Glutamatergic neuron (in vitro differentiated cells): ENCODE data around the gene FMOD. TPM values are rescaled to one million over a fixed set of nuclear protein-coding genes. Genes with fewer than 3 reads are reported as not detected.
A peak's percentile ranks its signal among the peaks of the same experiment; 100 is the strongest.

Experiments used
- DNase-seq: peaks from one replicate; pipeline ENCODE4 v3.0.0; 2022
- H3K27ac Mint-ChIP-seq: one replicate; pipeline ENCODE4 v1.8.0; 2020; ENCODE audit warnings: mild to moderate bottlenecking, mixed read lengths, inconsistent platforms; ENCODE audit not compliant: unreplicated experiment
- H3K27me3 Mint-ChIP-seq: one replicate; pipeline ENCODE4 v1.8.0; 2020; ENCODE audit warnings: mild to moderate bottlenecking, moderate library complexity, mixed read lengths, inconsistent platforms; ENCODE audit not compliant: unreplicated experiment
- H3K36me3 Mint-ChIP-seq: one replicate; pipeline ENCODE4 v1.8.0; 2020; ENCODE audit warnings: mild to moderate bottlenecking, mixed read lengths, inconsistent platforms; ENCODE audit not compliant: unreplicated experiment
- H3K4me1 Mint-ChIP-seq: one replicate; pipeline ENCODE4 v1.8.0; 2020; ENCODE audit warnings: mild to moderate bottlenecking, low read depth, mixed read lengths, inconsistent platforms; ENCODE audit not compliant: unreplicated experiment
- H3K4me3 Mint-ChIP-seq: one replicate; pipeline ENCODE4 v1.8.0; 2020; ENCODE audit warnings: mild to moderate bottlenecking, mixed read lengths, inconsistent platforms; ENCODE audit not compliant: unreplicated experiment
- H3K9me3 Mint-ChIP-seq: one replicate; pipeline ENCODE4 v1.8.0; 2020; ENCODE audit warnings: mild to moderate bottlenecking, moderate library complexity, mixed read lengths, inconsistent platforms; ENCODE audit not compliant: unreplicated experiment
- CTCF ChIP-seq: fragments of 200-600 bp; sonication (generic); IDR thresholded peaks from one replicate; pipeline ENCODE4 v1.5.0; 2021; ENCODE audit not compliant: partially characterized antibody, unreplicated experiment
- long read RNA-seq: library from polyadenylated mRNA; unstranded; transcript quantifications from one replicate; pipeline ENCODE4 v2.0.0, GENCODE V29; 2020; ENCODE audit not compliant: unreplicated experiment
- total RNA-seq: library from RNA; stranded (reverse); fragmentation: NEBNext Ultra II Directional; extraction: Animal tissue kit (Norgen Biotek cat#: 25700); gene quantifications from one replicate; pipeline ENCODE4 v1.2.1, GENCODE V29; 2021; ENCODE audit not compliant: unreplicated experiment

FMOD gene
- total RNA-seq: not detected
- long read RNA-seq: 0 reads

GRCh38 chr1:203351037-203351625 is at the start of gene FMOD:
Gene FMOD, minus strand, starts transcription at chr1:203351122. Its CDS starts 2,852 bp downstream, at chr1:203348270.
- H3K9me3 Mint-ChIP-seq: peaks cover 2% of the 10 kb centered on the region
- H3K4me1 Mint-ChIP-seq: no peaks in the 10 kb centered on the region
- no peak within 1 kb of the TSS for H3K4me3 Mint-ChIP-seq
- peaks cover 2% of the 10 kb centered on the region for H3K27me3 Mint-ChIP-seq
- peaks cover 4% of the 10 kb centered on the region for H3K36me3 Mint-ChIP-seq
- no peak for DNase-seq
- no peak for TF ChIP-seq CTCF
- H3K27ac Mint-ChIP-seq: no peak within 1 kb of the TSS

- Mint-ChIP-seq H3K4me1 (peaks cover 8% of the 10 kb centered on the region), H3K4me3 (no peak overlapping the region), H3K27ac (peak overlapping the region; percentile 24), H3K27me3 (no peaks in the 10 kb centered on the region), H3K36me3 (peaks cover 7% of the 10 kb centered on the region), H3K9me3 (peaks cover 6% of the 10 kb centered on the region)
- no peak for DNase-seq
- no peak for TF ChIP-seq CTCF
Measured at GRCh38 chr1:203396595-203397194, 45.8 kb upstream of the FMOD start.

GRCh38 chr1:203395751-203396150 is 44.8 kb upstream of the FMOD start:
- DNase-seq: no peak
- no peak overlapping the region for H3K4me3 Mint-ChIP-seq
- H3K4me1 Mint-ChIP-seq: no peaks in the 10 kb centered on the region
- H3K27me3 Mint-ChIP-seq: no peaks in the 10 kb centered on the region
- no peak for TF ChIP-seq CTCF
- H3K27ac Mint-ChIP-seq: no peak overlapping the region
- peaks cover under 1% of the 10 kb centered on the region for H3K9me3 Mint-ChIP-seq
- peaks cover 7% of the 10 kb centered on the region for H3K36me3 Mint-ChIP-seq

- Mint-ChIP-seq H3K27me3 (no peaks in the 10 kb centered on the region), H3K9me3 (no peaks in the 10 kb centered on the region), H3K27ac (no peak overlapping the region), H3K4me1 (no peaks in the 10 kb centered on the region), H3K36me3 (peaks cover 7% of the 10 kb centered on the region), H3K4me3 (no peak overlapping the region)
- no peak for DNase-seq
- TF ChIP-seq CTCF: no peak
Measured at GRCh38 chr1:203390298-203390697, 39.4 kb upstream of the FMOD start.

GRCh38 chr1:203388683-203389082 is 37.8 kb upstream of the FMOD start:
- DNase-seq: no peak
- Mint-ChIP-seq H3K36me3 (peaks cover 7% of the 10 kb centered on the region), H3K27ac (no peak overlapping the region), H3K9me3 (no peaks in the 10 kb centered on the region), H3K27me3 (no peaks in the 10 kb centered on the region), H3K4me1 (no peaks in the 10 kb centered on the region), H3K4me3 (no peak overlapping the region)
- TF ChIP-seq CTCF: no peak
